ENCODE measurements around the gene C6orf163. TPM values are rescaled to one million over a fixed set of nuclear protein-coding genes. Genes with fewer than 3 reads are reported as not detected.
"Not testable (repeated sequence)": the region's sequence is repeated elsewhere in the genome, so short reads cannot be mapped to it uniquely, and the experiment has no call there.

C6orf163 gene
- total RNA-seq (2014; rRNA removed) = 0.46 TPM in 1 of 2 replicates, not detected in the other
- polyA plus RNA-seq (2012) = 0.19 TPM

- DNase-seq (ENCODE audit: low read depth) = no peak
Measured at GRCh38 chr6:87344731-87345130, at the start of gene C6orf163. TSS of gene C6orf163 (plus strand) at chr6:87344813. CDS start at chr6:87345100, 287 bp downstream.

- DNase-seq (ENCODE audit: low read depth) = no peak
Measured at GRCh38 chr6:87297119-87297518, 47.5 kb upstream of the C6orf163 start.

- DNase-seq (ENCODE audit: low read depth) = not testable (repeated sequence)
Measured at GRCh38 chr6:87301277-87301676, 43.3 kb upstream of the C6orf163 start.

GRCh38 chr6:87308970-87309369 is 35.6 kb upstream of the C6orf163 start:
- no peak for DNase-seq (ENCODE audit: low read depth)

GRCh38 chr6:87312860-87313259 is 31.8 kb upstream of the C6orf163 start:
- DNase-seq (ENCODE audit: low read depth) = no peak

- DNase-seq (ENCODE audit: low read depth) = no peak
Measured at GRCh38 chr6:87315071-87315470, 29.5 kb upstream of the C6orf163 start.

GRCh38 chr6:87319271-87319987 is 25.2 kb upstream of the C6orf163 start:
- DNase-seq (ENCODE audit: low read depth) = no peak

GRCh38 chr6:87322304-87323212 is 22.1 kb upstream of the C6orf163 start, which contains the start of gene SMIM8:
TSS of gene SMIM8 (plus strand) at chr6:87322588. CDS start at chr6:87337032, 14,444 bp downstream.
- peak; percentile 59 for DNase-seq (ENCODE audit: low read depth)

GRCh38 chr6:87323880-87324279 is 20.7 kb upstream of the C6orf163 start:
- DNase-seq (ENCODE audit: low read depth) = not testable (repeated sequence)

GRCh38 chr6:87330961-87331360 is 13.7 kb upstream of the C6orf163 start:
- no peak for DNase-seq (ENCODE audit: low read depth)

- DNase-seq (ENCODE audit: low read depth) = no peak
Measured at GRCh38 chr6:87333033-87333432, 11.6 kb upstream of the C6orf163 start.

- no peak for DNase-seq (ENCODE audit: low read depth)
Measured at GRCh38 chr6:87333591-87334181, 10.9 kb upstream of the C6orf163 start.

- DNase-seq (ENCODE audit: low read depth) = no peak
Measured at GRCh38 chr6:87334683-87335082, 9.9 kb upstream of the C6orf163 start.

- DNase-seq (ENCODE audit: low read depth) = no peak
Measured at GRCh38 chr6:87336367-87336766, 8.2 kb upstream of the C6orf163 start.

- peak; percentile 47 for DNase-seq (ENCODE audit: low read depth)
Measured at GRCh38 chr6:87340230-87340629, 4.4 kb upstream of the C6orf163 start.

- no peak for DNase-seq (ENCODE audit: low read depth)
Measured at GRCh38 chr6:87341158-87341557, 3.5 kb upstream of the C6orf163 start.

GRCh38 chr6:87341899-87342298 is 2.7 kb upstream of the C6orf163 start:
- DNase-seq (ENCODE audit: low read depth) = no peak

- no peak for DNase-seq (ENCODE audit: low read depth)
Measured at GRCh38 chr6:87342829-87343228, 1.8 kb upstream of the C6orf163 start.

- DNase-seq (ENCODE audit: low read depth) = no peak
Measured at GRCh38 chr6:87346700-87347099, 2.1 kb downstream of the C6orf163 start.

- no peak for DNase-seq (ENCODE audit: low read depth)
Measured at GRCh38 chr6:87349896-87350295, 5.3 kb downstream of the C6orf163 start.

- DNase-seq (ENCODE audit: low read depth) = peak; percentile 24
Measured at GRCh38 chr6:87350516-87350915, 5.9 kb downstream of the C6orf163 start.

- DNase-seq (ENCODE audit: low read depth) = no peak
Measured at GRCh38 chr6:87351583-87351982, 7.0 kb downstream of the C6orf163 start.
